ENCODE results near the gene PRR33. TPM values are rescaled to one million over a fixed set of nuclear protein-coding genes. Genes with fewer than 3 reads are reported as not detected.

The PRR33 gene
- total RNA-seq, 1 experiment from 2014 or later, result not detected

- Histone ChIP-seq H3K4me2 (ENCODE audit: low read depth, low read length, poor library complexity, severe bottlenecking) (peak overlapping the region; percentile 91), H3K79me2 (ENCODE audit: low read length) (no peaks in the 10 kb centered on the region), H3K27ac (ENCODE audit: low read length) (no peak overlapping the region), H4K20me1 (ENCODE audit: insufficient read depth, low read depth, low read length) (peaks cover 47% of the 10 kb centered on the region), H3K9ac (ENCODE audit: low read length) (peak overlapping the region; percentile 83), H3K4me3 (ENCODE audit: low read length) (peak overlapping the region; percentile 79; the same call in 1 of the 2 replicates), H3K27me3 (ENCODE audit: low read length) (no peaks in the 10 kb centered on the region), H3K36me3 (ENCODE audit: insufficient read depth, low read length) (no peaks in the 10 kb centered on the region), H3K4me1 (ENCODE audit: low read length) (peaks cover 56% of the 10 kb centered on the region), H3K9me3 (ENCODE audit: low read length) (no peaks in the 10 kb centered on the region), H2AFZ (ENCODE audit: low read length) (no peak overlapping the region), H3K9me2 (replicated peaks; ENCODE audit: insufficient read depth, low read length) (no peaks in the 10 kb centered on the region)
- no peak for DNase-seq
These were observed 36.5 kb downstream of the PRR33 start for GRCh38 chr11:1854949-1855885.

- H3K9ac ChIP-seq (ENCODE audit: low read length), result peak overlapping the region; percentile 83
- H3K9me3 ChIP-seq (ENCODE audit: low read length), result no peaks in the 10 kb centered on the region
- peak overlapping the region; percentile 79 for H3K4me3 ChIP-seq (ENCODE audit: low read length)
- H3K79me2 ChIP-seq (ENCODE audit: low read length), result no peaks in the 10 kb centered on the region
- H3K27ac ChIP-seq (ENCODE audit: low read length), result no peak overlapping the region
- peak; percentile 65 for DNase-seq
- no peak overlapping the region for H2AFZ ChIP-seq (ENCODE audit: low read length)
- peaks cover 47% of the 10 kb centered on the region for H4K20me1 ChIP-seq (ENCODE audit: insufficient read depth, low read depth, low read length)
- H3K4me1 ChIP-seq (ENCODE audit: low read length), result peaks cover 60% of the 10 kb centered on the region
- peak overlapping the region; percentile 91 for H3K4me2 ChIP-seq (ENCODE audit: low read depth, low read length, poor library complexity, severe bottlenecking)
- no peaks in the 10 kb centered on the region for H3K27me3 ChIP-seq (ENCODE audit: low read length)
- H3K9me2 ChIP-seq (replicated peaks; ENCODE audit: insufficient read depth, low read length), result no peaks in the 10 kb centered on the region
- H3K36me3 ChIP-seq (ENCODE audit: insufficient read depth, low read length), result no peaks in the 10 kb centered on the region
These were observed 37.4 kb downstream of the PRR33 start for GRCh38 chr11:1854132-1854948.

- Histone ChIP-seq H3K9me3 (ENCODE audit: low read length) (no peaks in the 10 kb centered on the region), H2AFZ (ENCODE audit: low read length) (peak overlapping the region; percentile 19; the same call in 1 of the 2 replicates), H3K4me3 (ENCODE audit: low read length) (peak overlapping the region; percentile 79), H4K20me1 (ENCODE audit: insufficient read depth, low read depth, low read length) (peaks cover 39% of the 10 kb centered on the region), H3K9ac (ENCODE audit: low read length) (peak overlapping the region; percentile 83), H3K4me1 (ENCODE audit: low read length) (peaks cover 60% of the 10 kb centered on the region), H3K4me2 (ENCODE audit: low read depth, low read length, poor library complexity, severe bottlenecking) (peak overlapping the region; percentile 91), H3K27ac (ENCODE audit: low read length) (peak overlapping the region; percentile 89), H3K9me2 (replicated peaks; ENCODE audit: insufficient read depth, low read length) (no peaks in the 10 kb centered on the region), H3K79me2 (ENCODE audit: low read length) (no peaks in the 10 kb centered on the region), H3K36me3 (ENCODE audit: insufficient read depth, low read length) (no peaks in the 10 kb centered on the region), H3K27me3 (ENCODE audit: low read length) (no peaks in the 10 kb centered on the region)
- DNase-seq, result peak; percentile 55
These were observed 38.1 kb downstream of the PRR33 start for GRCh38 chr11:1853376-1854131.

GRCh38 chr11:1852877-1853276, 38.8 kb downstream of the PRR33 start, which contains the start of gene LSP1:
Gene LSP1 (plus strand): TSS chr11:1853084. CDS start chr11:1853145, 61 bp downstream.
- Histone ChIP-seq H3K27me3 (ENCODE audit: low read length) (no peaks in the 10 kb centered on the region), H3K9me3 (ENCODE audit: low read length) (no peaks in the 10 kb centered on the region), H3K4me2 (ENCODE audit: low read depth, low read length, poor library complexity, severe bottlenecking) (peak within 1 kb of the TSS; percentile 91), H3K4me1 (ENCODE audit: low read length) (peaks cover 60% of the 10 kb centered on the region), H4K20me1 (ENCODE audit: insufficient read depth, low read depth, low read length) (peaks cover 33% of the 10 kb centered on the region), H3K4me3 (ENCODE audit: low read length) (peak within 1 kb of the TSS; percentile 79), H3K9ac (ENCODE audit: low read length) (peak within 1 kb of the TSS; percentile 83), H3K27ac (ENCODE audit: low read length) (peak within 1 kb of the TSS; percentile 89), H3K79me2 (ENCODE audit: low read length) (no peaks in the 10 kb centered on the region), H3K36me3 (ENCODE audit: insufficient read depth, low read length) (no peaks in the 10 kb centered on the region), H3K9me2 (replicated peaks; ENCODE audit: insufficient read depth, low read length) (no peaks in the 10 kb centered on the region), H2AFZ (ENCODE audit: low read length) (peak within 1 kb of the TSS; percentile 19; the same call in 1 of the 2 replicates)
- DNase-seq, result peak; percentile 95

- Histone ChIP-seq H3K4me3 (ENCODE audit: low read length) (peak overlapping the region; percentile 79), H3K79me2 (ENCODE audit: low read length) (no peaks in the 10 kb centered on the region), H3K9me2 (replicated peaks; ENCODE audit: insufficient read depth, low read length) (no peaks in the 10 kb centered on the region), H3K4me2 (ENCODE audit: low read depth, low read length, poor library complexity, severe bottlenecking) (peak overlapping the region; percentile 91), H3K36me3 (ENCODE audit: insufficient read depth, low read length) (no peaks in the 10 kb centered on the region), H2AFZ (ENCODE audit: low read length) (peak overlapping the region; percentile 19; the same call in 1 of the 2 replicates), H3K4me1 (ENCODE audit: low read length) (peaks cover 60% of the 10 kb centered on the region), H3K9ac (ENCODE audit: low read length) (peak overlapping the region; percentile 83), H3K9me3 (ENCODE audit: low read length) (no peaks in the 10 kb centered on the region), H3K27me3 (ENCODE audit: low read length) (no peaks in the 10 kb centered on the region), H3K27ac (ENCODE audit: low read length) (peak overlapping the region; percentile 89), H4K20me1 (ENCODE audit: insufficient read depth, low read depth, low read length) (peaks cover 32% of the 10 kb centered on the region)
- no peak for DNase-seq
These were observed 39.3 kb downstream of the PRR33 start for GRCh38 chr11:1852271-1852876.

- Histone ChIP-seq H3K79me2 (ENCODE audit: low read length) (no peaks in the 10 kb centered on the region), H3K9me3 (ENCODE audit: low read length) (no peaks in the 10 kb centered on the region), H3K9ac (ENCODE audit: low read length) (peak overlapping the region; percentile 83), H3K4me3 (ENCODE audit: low read length) (peak overlapping the region; percentile 79; the same call in 1 of the 2 replicates), H3K36me3 (ENCODE audit: insufficient read depth, low read length) (no peaks in the 10 kb centered on the region), H3K27me3 (ENCODE audit: low read length) (no peaks in the 10 kb centered on the region), H4K20me1 (ENCODE audit: insufficient read depth, low read depth, low read length) (peaks cover 25% of the 10 kb centered on the region), H3K9me2 (replicated peaks; ENCODE audit: insufficient read depth, low read length) (no peaks in the 10 kb centered on the region), H3K4me1 (ENCODE audit: low read length) (peaks cover 60% of the 10 kb centered on the region), H3K27ac (ENCODE audit: low read length) (peak overlapping the region; percentile 89), H3K4me2 (ENCODE audit: low read depth, low read length, poor library complexity, severe bottlenecking) (peak overlapping the region; percentile 91), H2AFZ (ENCODE audit: low read length) (no peak overlapping the region)
- no peak for DNase-seq
These were observed 40.1 kb downstream of the PRR33 start for GRCh38 chr11:1851468-1852180.

All from Karpas-422 (cell line).